ENCODE measurements around the gene BRPF3.
A peak's percentile ranks its signal among the peaks of the same experiment; 100 is the strongest.

The BRPF3 gene

DNA sequence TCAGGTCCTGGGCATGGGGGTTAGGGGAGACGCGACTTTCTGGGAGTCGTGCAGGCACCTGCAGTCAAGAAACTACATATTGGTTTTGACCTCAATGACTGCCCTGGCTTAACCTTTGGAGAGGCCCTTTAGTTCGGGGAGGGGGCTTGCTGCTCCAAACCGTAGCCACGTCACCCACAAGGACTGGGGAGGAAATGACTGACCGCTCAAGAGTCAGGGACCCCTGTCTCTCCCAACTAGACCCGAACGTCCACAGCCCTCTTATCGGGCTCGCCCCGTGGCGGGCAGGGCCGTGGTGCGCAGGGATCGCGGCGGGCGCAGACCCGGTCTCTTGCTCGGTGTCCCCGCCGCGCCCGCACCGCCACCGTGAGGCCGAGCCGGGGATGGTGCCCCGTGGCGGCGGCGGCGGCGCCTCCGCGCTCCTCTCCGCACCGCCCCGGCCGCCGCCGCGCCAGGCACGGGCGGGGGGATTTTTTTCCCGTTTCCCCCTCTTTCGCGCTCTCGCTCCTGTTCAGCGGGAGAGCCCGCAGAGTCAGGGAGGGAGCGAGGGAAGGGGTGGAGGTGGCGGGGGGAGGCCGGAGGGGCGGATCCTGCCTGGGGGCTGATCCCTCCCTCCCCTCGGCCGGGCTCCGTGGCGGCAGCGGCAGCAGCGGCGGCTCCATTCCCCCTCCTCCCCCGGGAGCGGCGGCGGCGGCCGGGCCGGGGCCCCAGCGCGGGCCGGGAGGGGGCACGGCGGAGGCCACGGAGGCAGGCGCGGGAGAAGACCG, at the start of gene BRPF3:
Gene BRPF3 (plus strand): TSS at position 632 of the 767 bp plus-strand sequence. CDS start 3,579 bp downstream, outside the sequence.
- peaks cover under 1 to 36% (median 33%) of the 10 kb centered on the region in 11 experiments; a peak in 20 of 22 replicates for H3K9me3 ChIP-seq (replicated peaks in 1 of 11)
- H3K4me3 ChIP-seq, result peak within 1 kb of the TSS; percentile 70 to 88 (median 78)
- peak within 1 kb of the TSS; percentile 90 to 98 (median 94) for H3K27ac ChIP-seq
- no peak for TF ChIP-seq Cebpa-rat (IDR thresholded peaks at IDR 0.05)
- H3K4me2 ChIP-seq, result peak within 1 kb of the TSS; percentile 83 to 95 (median 88)
- H3K36me3 ChIP-seq, result peaks cover 19 to 36% (median 32%) of the 10 kb centered on the region in 11 experiments
- no peaks in the 10 kb centered on the region for H3K27me3 ChIP-seq
- H3K9ac ChIP-seq, result peak within 1 kb of the TSS; percentile 94 to 98 (median 96)
- peaks cover 0 to 24% (median 0%) of the 10 kb centered on the region in 11 experiments; a peak in 1 of 22 replicates for H4K20me1 ChIP-seq
- peaks cover 15 to 36% (median 24%) of the 10 kb centered on the region in 10 experiments for H3K4me1 ChIP-seq

DNA sequence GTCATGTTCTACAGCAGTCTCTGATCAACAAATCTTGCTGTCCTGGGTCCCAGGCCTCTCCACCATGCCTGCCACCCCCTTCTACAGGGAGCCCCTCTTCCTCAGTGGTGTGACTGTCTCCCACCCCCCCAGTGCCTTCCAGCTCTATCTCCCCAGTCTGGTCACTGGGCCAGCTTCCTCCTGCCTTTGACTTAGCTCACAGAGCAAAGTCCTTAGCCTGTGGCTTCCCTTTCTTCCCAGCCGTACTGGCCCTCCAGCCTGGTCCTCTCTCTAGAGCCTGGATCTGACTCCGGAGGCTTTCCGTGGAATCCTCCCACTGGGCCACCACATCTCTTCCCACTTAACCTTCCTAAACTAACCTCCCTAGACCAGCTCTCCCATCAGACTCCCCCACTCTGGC, 49.2 kb upstream of the BRPF3 start:
- peaks cover 0 to 26% (median 9%) of the 10 kb centered on the region in 11 experiments; a peak in 14 of 22 replicates for H3K36me3 ChIP-seq
- peak overlapping the region in 1 of 11 experiments; percentile 44; a peak in 2 of 22 replicates for H3K9ac ChIP-seq
- no peaks in the 10 kb centered on the region for H4K20me1 ChIP-seq
- H3K27ac ChIP-seq, result peak overlapping the region in 10 of 11 experiments; percentile 3 to 68 (median 44); a peak in 16 of 22 replicates
- H3K4me3 ChIP-seq, result peak overlapping the region in 5 of 10 experiments; percentile 15 to 32 (median 20); a peak in 5 of 20 replicates
- peaks cover 21 to 69% (median 59%) of the 10 kb centered on the region in 11 experiments for H3K9me3 ChIP-seq (replicated peaks in 1 of 11)
- H3K27me3 ChIP-seq, result no peaks in the 10 kb centered on the region
- peak overlapping the region; percentile 4 to 86 (median 67); a peak in 19 of 22 replicates for H3K4me2 ChIP-seq
- H3K4me1 ChIP-seq, result peaks cover 35 to 86% (median 64%) of the 10 kb centered on the region in 10 experiments
- no peak for TF ChIP-seq Cebpa-rat (IDR thresholded peaks at IDR 0.05)

DNA sequence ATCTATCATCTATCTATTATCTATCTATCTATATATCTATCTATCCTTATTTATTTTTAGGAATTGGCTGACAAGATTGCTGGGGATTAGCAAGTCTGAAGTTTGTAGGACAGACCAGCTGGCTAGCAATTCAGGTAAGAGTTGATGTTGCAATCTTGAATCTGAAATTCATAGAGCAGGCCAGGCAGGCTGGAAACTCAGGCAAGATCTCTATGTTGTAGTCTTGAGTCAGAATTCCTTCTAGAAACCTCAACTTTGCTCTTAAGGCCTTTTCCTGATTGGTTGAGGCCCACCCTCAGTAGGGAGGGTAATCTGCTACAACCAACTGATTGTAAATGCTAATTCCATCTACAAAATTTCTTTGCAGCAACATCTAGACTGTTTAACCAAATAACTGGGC, 47.1 kb upstream of the BRPF3 start:
- Histone ChIP-seq H3K36me3 (peaks cover 0 to 21% (median 9%) of the 10 kb centered on the region in 11 experiments; a peak in 12 of 22 replicates), H3K9ac (peak overlapping the region in 2 of 11 experiments; percentile 34 to 60; a peak in 2 of 22 replicates), H3K27me3 (no peaks in the 10 kb centered on the region), H3K4me2 (peak overlapping the region; percentile 62 to 81 (median 69)), H3K9me3 (replicated peaks in 1 of 11) (peaks cover 23 to 88% (median 80%) of the 10 kb centered on the region in 11 experiments), H3K27ac (peak overlapping the region in 9 of 11 experiments; percentile 41 to 73 (median 63); a peak in 12 of 22 replicates), H3K4me3 (0 out of 20 replicates have a peak overlapping the region, but pooled peaks of 1 of the 10 experiments have one; percentile 0), H4K20me1 (no peaks in the 10 kb centered on the region), H3K4me1 (peaks cover 32 to 88% (median 48%) of the 10 kb centered on the region in 10 experiments)
- 0 out of 22 replicates have a peak, but pooled peaks of 2 of the 11 experiments have one; percentile 26 to 41 for TF ChIP-seq Cebpa-rat (IDR thresholded peaks at IDR 0.05)

DNA sequence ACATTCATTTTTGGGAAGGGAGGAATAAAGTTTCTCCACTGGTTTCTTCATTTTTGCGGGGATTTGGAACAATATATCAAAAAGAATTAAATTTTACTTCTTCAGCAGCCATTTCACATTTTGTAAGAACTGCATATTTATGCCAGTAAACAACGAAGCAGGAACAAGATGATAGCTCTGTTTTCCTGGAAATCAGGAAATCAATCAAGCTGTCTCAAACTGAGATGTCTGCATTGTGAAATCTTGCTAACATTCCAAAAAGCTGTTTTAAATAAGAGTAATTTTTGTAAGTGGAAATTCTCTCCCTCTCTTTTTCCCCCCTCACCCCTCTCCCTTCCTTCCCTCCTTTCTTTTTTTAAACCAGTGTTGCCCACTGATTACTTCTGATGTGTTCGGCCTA, 46.3 kb upstream of the BRPF3 start:
- Histone ChIP-seq H3K4me1 (peaks cover 32 to 80% (median 46%) of the 10 kb centered on the region in 10 experiments), H3K9me3 (replicated peaks in 1 of 11) (peaks cover 31 to 88% (median 84%) of the 10 kb centered on the region in 11 experiments), H3K27ac (peak overlapping the region; percentile 7 to 73 (median 63); a peak in 19 of 22 replicates)

DNA sequence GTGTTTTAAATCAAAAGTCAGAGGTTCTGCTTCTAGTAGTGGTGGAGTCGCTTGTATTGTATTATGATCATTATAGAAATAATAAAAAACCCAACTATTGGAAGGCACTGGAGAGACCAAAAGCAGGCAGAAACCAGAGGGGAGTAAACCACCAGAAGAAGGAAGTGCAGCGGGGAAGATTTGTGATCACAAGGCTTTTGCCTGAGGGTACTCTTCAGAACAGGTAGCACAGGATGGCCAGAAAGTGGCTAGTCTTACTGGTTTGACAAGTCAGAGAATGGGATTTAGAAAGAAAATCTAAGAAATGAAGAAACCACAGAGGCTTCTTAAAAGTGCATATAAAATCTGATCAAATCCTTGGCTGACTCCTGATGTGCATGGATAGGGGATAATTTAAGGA, 42.3 kb upstream of the BRPF3 start:
- Histone ChIP-seq H3K9me3 (replicated peaks in 1 of 11) (peaks cover 32 to 66% (median 61%) of the 10 kb centered on the region in 11 experiments), H3K27ac (no peak overlapping the region), H4K20me1 (no peaks in the 10 kb centered on the region), H3K36me3 (peaks cover 0 to 13% (median 4%) of the 10 kb centered on the region in 11 experiments; a peak in 6 of 22 replicates), H3K9ac (no peak overlapping the region), H3K4me2 (peak overlapping the region in 1 of 11 experiments; percentile 5; a peak in 1 of 22 replicates), H3K27me3 (no peaks in the 10 kb centered on the region), H3K4me1 (peaks cover 19 to 68% (median 29%) of the 10 kb centered on the region in 10 experiments), H3K4me3 (no peak overlapping the region)
- no peak for TF ChIP-seq Cebpa-rat (IDR thresholded peaks at IDR 0.05)

More for the DNA sequence above, 46.3 kb upstream of the BRPF3 start:
- Histone ChIP-seq H3K9ac (peak overlapping the region; percentile 3 to 60 (median 36); a peak in 17 of 22 replicates), H3K4me2 (peak overlapping the region; percentile 62 to 81 (median 69)), H3K36me3 (peaks cover 0 to 14% (median 7%) of the 10 kb centered on the region in 11 experiments; a peak in 9 of 22 replicates), H3K27me3 (no peaks in the 10 kb centered on the region), H4K20me1 (no peaks in the 10 kb centered on the region), H3K4me3 (peak overlapping the region in 1 of 10 experiments; percentile 26; a peak in 2 of 20 replicates)
- no peak for TF ChIP-seq Cebpa-rat (IDR thresholded peaks at IDR 0.05)

DNA sequence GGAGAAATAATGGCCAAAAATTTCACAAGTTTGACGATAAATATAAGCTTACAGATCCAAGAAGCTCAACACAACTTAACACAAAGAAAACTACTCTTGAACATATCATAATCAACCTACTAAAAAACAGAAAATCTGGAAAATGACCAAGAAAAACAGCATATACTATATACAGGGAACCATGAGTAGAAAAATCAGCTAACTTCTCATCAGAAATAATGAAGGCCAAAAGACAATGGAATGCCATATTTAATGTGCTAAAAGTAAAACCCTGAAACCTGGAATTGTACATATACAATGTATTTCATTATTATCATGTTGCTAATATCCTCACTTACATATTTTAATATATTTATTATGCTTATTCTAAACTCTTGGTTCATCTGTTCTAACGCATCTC, 40.9 kb upstream of the BRPF3 start:
- Histone ChIP-seq H3K9me3 (replicated peaks in 1 of 11) (peaks cover 32 to 65% (median 57%) of the 10 kb centered on the region in 11 experiments), H4K20me1 (no peaks in the 10 kb centered on the region), H3K27ac (no peak overlapping the region), H3K4me3 (no peak overlapping the region), H3K9ac (no peak overlapping the region), H3K4me2 (no peak overlapping the region), H3K4me1 (peaks cover 5 to 56% (median 15%) of the 10 kb centered on the region in 10 experiments), H3K27me3 (no peaks in the 10 kb centered on the region), H3K36me3 (peaks cover 0 to 13% (median 4%) of the 10 kb centered on the region in 11 experiments; a peak in 6 of 22 replicates)
- no peak for TF ChIP-seq Cebpa-rat (IDR thresholded peaks at IDR 0.05)

DNA sequence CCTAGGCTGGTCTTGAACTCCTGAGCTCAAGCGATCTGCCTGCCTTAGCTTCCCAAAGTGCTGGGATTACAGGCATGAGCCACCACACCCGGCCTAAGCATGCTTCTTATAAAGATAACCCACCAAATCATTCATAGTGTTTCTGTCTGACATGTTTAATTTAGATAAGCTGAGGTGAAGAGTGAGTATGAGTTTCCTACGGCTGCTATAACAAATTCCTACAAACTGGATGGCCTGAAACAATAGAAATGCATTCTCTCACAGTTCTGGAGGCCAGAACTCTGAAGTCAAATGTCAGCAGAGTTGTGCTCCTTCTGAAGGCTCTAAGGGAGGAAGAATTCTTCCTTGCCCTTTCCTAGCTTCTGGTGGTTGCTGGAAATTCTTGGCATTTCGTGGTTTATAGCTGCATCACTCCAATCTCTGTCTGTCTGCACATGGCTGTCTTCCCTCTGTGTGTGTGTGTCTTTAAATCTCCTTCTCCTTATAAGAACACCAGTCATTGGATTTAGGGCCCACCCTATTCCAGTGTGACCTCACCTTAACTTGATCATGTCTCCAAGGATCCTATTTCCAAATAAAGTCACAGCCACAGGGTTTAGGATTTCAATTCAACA, 36.3 kb upstream of the BRPF3 start:
- Histone ChIP-seq H3K27me3 (no peaks in the 10 kb centered on the region), H3K27ac (no peak overlapping the region), H3K4me1 (peaks cover 0 to 17% (median 6%) of the 10 kb centered on the region in 10 experiments; a peak in 11 of 20 replicates), H4K20me1 (no peaks in the 10 kb centered on the region), H3K36me3 (peaks cover 0 to 7% (median 3%) of the 10 kb centered on the region in 11 experiments; a peak in 4 of 22 replicates), H3K9me3 (replicated peaks in 1 of 11) (peaks cover 15 to 27% (median 20%) of the 10 kb centered on the region in 11 experiments), H3K4me2 (no peak overlapping the region), H3K4me3 (no peak overlapping the region), H3K9ac (no peak overlapping the region)
- TF ChIP-seq Cebpa-rat (IDR thresholded peaks at IDR 0.05), result no peak

All from BLaER1 treated with 17β-estradiol and CSF1 and Interleukin-3, amounts not matched to agents 10 nM and 100 nM (cell line).